Activated CD4-positive, CD25-positive, alpha-beta regulatory T cell treated with anti-CD3 and anti-CD28 coated beads, Interleukin-2, amount 50 U/mL, for 72 hours (primary cell): ENCODE measurements around the gene CFAP68.

ENCODE experiments used
- DNase-seq: peaks from one replicate; pipeline ENCODE4 v3.0.0; 2021

CFAP68 gene, protein sequence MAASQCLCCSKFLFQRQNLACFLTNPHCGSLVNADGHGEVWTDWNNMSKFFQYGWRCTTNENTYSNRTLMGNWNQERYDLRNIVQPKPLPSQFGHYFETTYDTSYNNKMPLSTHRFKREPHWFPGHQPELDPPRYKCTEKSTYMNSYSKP

DNA sequence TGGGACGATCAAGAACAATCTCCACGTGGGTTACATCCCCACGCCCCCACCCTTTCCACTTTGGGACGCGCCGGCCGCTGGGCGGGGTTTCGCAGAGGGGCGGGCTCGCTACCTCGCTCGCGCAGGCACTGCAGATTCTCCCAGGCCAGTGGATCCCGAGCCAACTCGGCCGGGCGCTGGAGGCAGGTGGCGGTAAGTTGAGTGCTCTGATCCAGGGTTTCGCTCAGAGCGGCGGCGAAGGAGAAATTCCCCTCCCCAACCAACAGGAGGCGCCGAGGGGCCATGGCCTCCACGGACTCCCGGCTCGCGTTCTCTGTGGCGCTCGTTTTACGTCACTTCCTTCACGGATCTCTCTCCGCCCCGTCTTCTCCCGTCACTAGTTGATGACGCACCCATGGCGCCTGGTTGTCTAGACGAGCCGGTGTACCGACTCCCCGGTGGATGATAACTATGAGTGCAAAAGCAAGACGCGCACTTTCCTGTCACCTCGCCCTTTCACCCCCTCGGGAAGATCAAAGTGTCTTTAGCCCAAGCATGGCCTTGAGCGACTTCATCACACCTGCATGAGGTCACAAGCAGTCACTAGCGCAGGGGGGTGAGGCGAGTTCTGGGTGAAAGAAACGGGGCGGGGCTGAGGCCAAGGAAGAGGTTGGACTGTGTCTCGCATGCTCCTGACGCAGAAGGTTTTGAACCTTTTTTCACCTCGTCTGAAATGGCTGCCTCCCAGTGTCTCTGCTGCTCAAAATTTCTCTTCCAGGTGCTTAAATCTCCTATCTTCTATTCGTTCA, at the start of gene CFAP68, which contains the start of gene FDXACB1:
Gene CFAP68 (plus strand): TSS at position 693 of the 788 bp plus-strand sequence. CDS start 20 bp downstream, at position 713.
Gene FDXACB1 (minus strand): TSS at position 317 of the 788 bp plus-strand sequence. CDS start 33 bp downstream, at position 284.
- DNase-seq = peak; percentile 92

DNA sequence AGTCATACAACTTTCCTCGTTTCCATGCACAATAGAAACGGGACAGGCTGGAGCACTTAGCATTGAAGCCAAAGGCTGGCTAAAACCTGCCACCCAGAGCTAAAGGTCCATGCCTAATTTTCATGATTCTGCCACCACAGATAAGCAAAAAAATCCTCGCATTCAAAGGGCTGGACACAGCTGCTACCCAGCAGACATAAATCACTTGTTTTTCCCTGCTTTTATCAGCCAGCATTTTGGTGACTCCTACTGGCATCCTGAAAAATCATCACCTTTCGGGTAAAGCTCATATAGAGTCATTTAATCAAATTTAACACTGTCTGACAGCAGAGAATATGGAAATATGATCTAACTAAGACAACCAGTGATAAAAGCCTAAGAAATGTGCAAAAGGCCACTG, 45.8 kb upstream of the CFAP68 start:
- DNase-seq = no peak

DNA sequence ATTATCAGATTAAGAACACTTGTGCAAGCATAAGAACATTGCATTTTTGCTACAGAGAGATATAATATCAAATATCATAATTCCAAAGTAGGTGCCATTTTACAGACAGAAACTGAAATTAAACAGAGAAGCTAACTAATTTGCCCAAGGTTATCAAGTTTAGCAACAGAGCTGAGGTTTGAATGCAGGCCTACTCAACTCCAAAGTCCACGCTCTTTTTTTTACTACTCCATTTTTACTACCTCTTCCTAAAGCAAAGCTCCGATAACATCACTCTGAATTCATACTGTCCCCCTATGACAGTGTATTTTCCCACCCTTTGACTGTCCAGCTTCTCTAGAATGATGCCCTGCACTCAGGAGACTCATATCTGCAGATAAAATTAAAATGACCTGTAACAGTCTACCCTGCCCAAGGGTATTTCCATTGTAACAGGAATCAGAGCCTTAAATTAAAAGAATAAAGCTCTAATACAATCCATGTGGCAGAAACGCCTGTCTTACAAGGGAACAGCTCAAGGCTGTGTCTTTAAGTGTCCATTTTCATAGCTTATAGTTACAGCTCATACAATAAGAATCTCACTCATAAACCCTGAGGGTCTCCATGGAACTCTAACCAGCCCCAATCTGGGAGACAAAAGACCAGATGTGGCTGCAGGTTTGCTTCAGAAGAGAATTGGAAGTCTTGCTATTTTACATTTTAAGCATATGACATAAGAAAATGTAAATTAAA, 44.7 kb upstream of the CFAP68 start:
- no peak for DNase-seq

DNA sequence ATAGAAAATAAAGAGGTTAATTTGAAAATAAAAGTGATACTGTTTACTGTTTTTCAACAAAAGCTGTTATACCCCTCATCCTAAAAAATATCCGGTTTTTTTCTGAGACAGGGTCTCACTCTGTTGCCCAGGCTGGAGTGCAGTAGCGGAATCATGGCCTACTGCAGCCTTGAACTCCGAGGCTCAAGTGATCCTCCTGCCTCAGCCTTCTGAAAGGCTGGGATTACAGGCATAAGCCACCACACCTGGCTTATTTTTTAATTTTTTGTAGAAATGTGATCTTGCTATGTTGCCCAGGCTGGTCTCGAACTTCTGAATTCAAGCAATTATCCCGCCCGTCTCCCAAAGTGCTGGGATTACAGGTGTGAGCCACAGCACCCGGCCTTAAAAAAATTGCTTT, 43.7 kb upstream of the CFAP68 start:
- no peak for DNase-seq

DNA sequence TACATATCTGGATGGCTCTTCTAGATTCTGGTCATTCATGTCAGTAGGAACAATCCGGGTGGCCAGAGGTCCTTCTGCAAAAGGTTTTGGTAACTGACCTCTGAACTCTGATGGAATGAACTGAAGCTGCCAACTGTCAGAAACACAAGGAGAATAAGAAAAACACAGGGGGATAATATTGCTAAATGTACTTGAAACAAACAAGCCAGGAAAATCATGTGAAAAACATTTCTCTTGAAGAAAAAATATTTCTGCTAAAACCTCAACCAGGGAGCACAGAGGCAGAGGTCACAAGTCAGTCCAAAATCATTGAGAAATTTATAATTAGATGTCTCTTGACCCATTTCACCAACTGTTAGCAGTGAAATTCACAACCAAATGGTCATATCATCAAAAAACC, 43.2 kb upstream of the CFAP68 start:
- DNase-seq = no peak

DNA sequence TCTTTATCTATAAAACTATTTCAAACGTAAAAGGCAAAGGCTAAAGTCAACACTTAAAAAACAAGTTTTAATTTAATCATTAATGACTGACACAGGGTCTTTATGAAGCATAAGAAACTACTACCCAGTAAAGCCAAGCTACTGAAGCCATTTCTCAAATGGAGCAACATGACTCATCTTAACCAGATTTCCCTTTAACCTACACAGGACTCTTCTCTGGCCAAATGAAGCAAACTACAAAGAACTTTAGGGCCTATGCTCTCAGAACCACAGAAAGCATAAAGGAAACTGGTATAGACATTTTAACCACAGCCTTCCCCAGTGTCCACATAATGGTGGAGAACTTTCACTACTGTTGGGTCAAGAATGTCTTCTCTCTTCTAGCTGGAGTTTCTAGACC, 42.6 kb upstream of the CFAP68 start:
- DNase-seq = no peak

DNA sequence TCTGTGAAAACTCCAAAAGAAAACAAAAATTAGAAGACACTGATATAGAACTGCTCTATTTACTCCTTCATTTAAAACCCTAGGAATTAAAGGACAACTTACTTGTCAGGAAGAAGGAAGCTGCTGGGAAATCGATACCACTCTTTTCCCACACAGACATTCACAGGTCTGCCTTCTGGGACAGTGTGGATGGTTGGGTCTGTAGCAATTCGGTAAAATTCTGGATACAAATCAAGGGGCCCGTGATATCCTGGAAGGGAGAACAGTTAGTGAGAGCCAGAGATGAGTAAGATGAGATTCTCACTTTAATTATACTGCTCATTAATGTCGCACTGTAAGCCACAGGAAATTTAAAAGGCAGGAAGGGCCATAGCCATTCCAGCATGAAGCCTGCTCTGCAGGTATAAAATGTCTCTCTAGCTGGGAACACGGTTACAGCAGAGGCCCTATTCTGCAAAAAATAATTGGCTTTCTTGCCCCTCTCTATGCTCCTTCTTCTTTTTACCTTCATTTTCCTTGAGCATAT, 41.9 kb upstream of the CFAP68 start:
- no peak for DNase-seq

DNA sequence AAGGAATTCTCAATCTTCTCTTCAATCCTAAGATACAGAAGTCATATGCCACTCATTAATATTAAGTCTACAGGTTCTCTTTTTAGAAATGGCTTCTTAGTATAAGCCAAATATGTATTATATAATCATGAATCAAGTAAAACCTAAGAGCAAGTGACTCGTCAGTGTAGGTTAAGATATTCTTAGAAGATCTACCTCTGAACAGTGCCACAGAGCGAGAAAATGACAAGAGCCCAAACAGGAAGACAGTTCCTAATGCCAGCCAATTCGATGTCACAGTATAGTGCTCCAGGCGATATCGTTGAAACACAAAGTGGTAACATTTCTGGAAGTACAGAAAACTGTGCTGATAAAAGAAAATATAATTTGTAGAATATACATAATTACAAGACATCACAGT, 41.3 kb upstream of the CFAP68 start:
- no peak for DNase-seq

DNA sequence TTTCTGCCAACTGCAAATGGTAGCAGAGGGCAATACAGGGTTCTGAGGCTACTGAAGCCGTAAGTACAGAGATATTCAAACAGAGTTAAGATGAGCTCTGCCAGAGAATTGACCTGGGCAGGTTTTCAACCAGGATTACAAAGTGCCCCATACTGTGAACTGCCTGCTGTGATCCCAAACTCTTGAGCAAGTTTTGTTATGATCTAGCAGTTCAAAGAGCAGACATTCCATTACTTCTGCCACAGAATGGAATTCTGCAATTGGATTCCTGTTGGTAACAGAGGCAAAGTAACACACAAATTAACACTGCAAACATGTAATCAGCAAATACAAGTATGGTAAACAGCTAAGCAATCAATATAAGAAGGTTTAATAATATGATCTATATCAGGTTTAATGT, 39.2 kb upstream of the CFAP68 start:
- no peak for DNase-seq

DNA sequence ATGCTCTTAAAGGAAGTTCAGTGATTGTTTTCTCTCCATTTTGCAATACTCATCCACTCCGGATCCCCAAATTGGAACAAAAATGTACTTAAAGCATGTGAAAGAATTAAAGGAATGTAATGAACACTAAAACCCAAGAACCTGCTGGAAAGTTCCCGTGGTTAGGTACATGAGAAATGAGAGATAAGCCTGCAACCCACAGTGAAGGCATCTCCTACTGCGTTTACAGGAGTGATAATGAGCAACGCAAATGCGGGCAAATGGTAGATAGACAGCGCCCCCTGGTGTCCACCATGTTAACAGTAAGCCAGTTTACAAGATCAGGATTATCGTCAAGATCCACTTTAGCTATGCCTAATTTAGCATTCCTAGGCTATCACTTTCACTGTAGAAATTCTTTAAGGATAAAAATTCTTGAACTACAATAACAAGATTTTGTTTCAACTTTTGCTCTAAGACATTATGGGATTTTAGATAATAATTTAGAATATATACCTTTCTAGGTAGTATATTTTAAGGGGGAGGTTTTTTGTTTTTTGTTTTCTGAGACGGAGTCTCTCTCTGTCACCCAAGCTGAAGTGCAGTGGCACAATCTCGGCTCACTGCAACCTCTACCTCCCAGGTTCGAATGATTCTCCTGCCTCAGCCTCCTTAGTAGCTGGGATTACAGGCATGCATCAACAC, 37.8 kb upstream of the CFAP68 start:
- DNase-seq = peak; percentile 86

DNA sequence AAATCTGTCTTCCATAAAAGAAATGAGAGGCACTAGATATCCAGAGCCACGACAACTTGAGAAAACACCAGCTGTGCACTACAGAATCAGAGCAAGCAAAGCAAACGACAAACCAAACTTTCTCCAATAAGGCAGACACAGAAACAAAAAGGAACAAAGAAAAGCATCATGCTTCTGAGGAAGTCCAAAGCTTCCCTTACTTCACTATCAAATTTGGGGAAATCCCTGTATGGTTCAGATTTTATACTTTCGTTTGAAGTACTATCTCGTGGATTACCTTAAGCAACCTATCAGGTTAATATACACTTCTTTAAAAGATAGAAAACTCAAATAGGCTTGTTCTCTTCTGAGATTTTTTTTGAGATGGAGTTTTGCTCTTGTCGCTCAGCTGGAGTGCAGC, 35.7 kb upstream of the CFAP68 start:
- no peak for DNase-seq

DNA sequence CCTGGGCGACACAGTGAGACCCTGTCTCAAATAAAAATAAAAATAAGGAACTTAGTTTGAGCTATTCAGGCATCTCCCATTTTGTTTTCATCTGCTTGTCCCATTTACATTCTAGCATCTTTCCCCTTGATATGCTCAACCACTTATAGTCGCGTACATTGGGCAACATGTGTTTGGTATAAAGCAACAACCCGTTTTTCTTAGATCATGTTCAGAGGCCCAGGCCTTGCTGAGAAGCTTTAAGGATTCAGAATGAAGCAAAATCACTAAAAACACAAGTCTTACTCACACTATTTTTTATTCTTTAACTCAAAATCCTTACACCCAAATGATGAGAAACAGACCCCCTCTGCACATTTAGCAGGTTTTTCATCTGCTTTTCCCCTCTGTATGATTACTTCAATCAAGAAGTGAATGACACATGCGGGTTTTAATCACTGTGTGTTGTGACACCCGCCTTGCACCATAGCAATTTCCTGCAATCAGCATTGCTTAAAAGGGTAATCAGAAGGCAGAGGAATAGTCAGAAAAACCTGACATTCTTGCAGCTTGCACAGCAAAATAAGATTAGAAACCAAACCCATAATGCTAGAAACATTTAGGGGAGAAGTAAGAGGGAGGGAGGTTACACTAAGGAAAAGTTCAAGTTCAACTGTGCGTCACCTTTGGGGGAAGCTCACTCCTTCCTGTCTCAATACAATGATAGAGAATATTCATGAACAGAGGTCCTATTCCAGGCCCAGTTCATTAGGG, 33.9 kb upstream of the CFAP68 start:
- DNase-seq = no peak

DNA sequence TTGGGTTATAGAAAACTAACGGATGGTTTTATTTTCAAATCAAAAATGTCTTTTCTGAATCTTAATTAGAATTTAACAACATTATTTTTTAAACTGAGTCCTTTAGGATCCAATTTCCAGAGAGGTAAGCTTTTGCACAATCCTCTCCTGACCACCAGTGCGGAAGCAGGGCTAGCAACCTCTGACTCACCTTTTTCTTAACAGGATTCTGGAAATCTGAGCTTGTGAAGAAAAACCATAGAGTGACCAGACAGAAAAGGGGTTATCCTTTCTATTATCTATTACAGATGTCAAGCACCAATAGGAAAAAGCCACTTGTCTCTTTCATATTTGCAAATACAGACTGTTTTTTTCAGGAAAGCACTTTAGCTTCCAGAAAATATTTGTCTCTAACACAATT, 33.3 kb upstream of the CFAP68 start:
- DNase-seq = no peak

DNA sequence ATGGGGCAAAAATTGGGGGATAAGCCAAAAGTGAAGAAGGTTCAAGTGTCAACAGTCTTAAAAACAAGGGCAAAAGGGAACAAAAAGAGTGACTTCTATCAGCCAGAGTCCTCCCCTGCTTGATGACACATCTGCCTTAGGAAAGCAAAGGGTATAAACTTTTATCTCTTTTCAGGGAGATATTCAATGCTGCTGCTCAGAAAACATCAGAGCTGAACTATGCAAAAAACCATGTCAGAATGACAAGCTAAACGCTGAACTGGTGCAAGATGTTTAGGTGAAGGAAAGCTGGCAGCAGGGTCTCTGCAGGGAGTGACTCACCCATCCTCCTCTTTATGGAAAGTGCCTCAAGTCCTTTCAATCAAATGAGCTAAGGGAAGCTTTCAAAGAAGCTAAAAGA, 32.7 kb upstream of the CFAP68 start:
- no peak for DNase-seq

DNA sequence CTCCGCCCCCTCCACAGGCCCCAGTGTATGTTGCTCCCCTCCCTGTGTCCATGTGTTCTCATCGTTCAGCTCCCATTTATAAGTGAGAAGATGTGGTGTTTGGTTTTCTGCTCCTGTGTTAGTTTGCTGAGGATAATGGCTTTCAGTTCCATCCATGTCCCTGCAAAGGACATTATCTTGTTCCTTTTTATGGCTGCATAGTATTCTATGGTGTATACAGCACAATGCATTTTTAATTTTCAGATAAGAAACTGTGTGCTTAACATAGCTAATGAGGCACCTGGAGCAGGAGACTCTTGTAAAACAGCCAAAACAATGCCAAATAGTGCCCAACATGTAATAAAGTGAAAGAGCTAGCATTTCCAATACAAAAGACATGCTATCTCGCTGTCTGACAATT, 29.7 kb upstream of the CFAP68 start:
- DNase-seq = no peak

DNA sequence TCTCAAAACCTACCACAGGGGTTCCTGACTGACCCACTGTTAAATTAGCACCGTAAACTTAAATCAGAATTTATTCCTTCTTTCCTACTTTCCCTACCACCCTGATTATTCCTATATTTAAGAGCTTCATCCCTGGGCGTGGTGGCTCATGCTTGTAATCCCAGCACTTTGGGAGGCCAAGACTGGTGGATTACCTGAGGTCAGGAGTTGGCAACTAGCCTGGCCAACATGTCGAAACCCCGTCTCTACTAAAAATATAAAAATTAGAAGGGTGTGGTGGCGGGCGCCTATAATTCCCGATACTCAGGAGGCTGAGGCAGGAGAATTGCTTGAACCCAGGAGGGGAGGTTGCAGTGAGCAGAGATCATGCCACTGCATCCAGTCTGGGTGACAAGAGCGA, 28.3 kb upstream of the CFAP68 start:
- no peak for DNase-seq

DNA sequence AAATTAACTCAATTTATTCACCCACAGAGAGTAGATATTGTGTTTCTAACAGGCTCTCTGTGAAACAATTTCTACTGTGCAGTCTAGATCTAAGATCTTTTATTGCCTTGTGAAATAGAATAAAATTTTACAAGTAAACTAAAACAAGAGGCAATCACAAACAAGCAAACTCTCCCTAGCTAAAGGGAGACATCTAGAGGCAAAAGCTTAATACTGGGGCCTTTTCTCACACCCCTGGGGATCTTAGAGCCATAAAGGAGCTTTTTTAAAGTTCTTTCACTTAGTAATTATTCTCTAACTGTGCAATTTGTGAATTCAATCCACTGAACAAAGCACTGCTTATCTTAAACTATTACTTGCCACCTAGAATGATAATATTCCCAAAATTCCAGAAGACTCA, 27.7 kb upstream of the CFAP68 start:
- DNase-seq = no peak

DNA sequence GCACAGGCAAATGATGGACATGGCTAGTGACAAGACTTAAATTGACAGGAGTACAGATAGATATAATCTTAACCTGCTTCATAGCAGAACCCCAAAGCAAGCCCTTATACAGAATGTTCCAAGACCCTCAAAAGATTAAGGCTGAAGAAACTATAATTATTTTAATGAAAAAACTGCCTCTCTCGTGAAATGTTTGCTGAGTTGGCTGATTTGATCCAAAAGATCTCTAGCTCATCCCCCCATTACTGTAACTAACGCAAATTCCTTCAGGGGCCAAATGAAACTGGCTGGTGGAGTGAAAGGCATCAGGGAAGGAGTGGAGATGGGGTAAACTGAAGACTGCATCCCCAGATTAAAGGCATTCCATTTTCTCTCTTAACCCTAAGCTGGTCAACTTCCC, 27.2 kb upstream of the CFAP68 start:
- no peak for DNase-seq

DNA sequence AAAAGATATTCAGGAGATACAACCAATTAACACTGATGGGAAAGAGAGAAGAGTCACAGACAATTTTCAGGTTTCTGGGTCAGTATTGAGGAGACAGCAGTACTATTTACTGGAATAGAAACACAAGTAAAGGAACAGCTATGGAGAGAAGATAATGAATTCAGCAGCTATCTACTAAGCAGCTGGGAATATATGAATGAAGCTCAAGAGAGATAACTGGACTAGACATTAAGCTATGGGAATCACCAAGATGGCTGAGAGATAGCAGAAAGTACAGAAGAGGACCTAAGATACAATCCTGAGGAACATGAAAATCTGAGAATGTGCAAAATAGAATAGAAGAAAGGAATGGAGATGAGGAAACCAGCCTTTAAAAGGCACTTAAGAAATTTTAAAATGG, 23.8 kb upstream of the CFAP68 start:
- DNase-seq = no peak

DNA sequence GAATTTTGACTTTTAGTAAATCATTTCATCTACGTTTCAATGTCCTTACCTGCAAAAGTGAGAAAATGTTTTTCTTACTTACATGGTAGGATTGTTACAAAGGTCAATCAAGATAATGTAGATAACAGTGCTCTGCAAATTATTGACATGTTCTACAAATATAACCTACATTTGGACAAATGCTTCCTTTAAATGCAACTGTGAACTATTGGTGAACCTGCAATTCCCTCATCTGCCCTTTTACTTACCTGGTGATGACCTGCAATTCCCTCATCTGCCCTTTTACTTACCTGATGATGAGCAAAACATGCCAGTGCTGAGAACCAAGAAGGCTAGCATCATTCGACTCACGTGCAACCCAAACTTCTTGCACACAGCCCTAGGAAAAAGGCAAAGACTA, 19.1 kb upstream of the CFAP68 start:
- no peak for DNase-seq

DNA sequence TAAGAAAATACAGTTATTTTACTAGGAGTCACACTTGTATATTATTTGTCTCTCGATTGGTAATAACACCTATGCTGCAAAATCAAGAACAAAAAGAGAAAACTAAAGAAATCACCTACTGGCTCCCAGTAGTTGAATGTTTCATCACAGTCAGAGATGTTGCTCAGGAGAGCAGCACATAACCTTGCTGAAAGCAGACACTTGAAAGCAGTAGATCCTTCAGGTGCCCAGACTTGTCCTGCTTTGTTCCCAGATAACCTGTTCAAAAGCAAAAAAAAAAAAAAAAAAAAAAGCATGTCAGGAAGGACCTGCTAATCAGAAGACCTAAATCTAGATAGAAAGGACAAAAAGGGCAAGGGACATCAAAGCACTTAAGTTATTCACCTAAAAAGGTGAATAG, 9.2 kb upstream of the CFAP68 start:
- no peak for DNase-seq

DNA sequence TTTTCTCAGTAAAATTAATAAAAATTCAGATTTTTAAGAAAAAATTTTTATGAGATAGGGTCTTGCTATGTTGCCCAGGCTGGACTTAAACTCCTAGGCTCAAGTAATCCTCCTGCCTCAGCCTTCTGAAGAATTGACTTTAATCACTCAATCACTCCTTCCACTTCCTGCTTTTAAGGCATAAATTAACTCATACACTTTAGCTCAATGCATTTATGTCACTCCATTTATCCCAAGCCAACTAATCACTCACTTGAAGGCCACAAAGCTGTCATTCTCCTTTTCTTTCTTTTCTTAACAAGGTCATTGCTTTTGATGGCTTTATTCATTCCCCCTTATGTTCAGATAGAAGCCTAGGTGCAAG, 8.8 kb upstream of the CFAP68 start:
- DNase-seq = no peak
